Measurements from ENCODE around the gene TREH. TPM values are rescaled to one million over a fixed set of nuclear protein-coding genes. Genes with fewer than 3 reads are reported as not detected.
"Not testable (repeated sequence)": the region's sequence is repeated elsewhere in the genome, so short reads cannot be mapped to it uniquely, and the experiment has no call there.

TREH gene
- total and polyA plus RNA-seq, 7 donors, result 0.46 to 1.4 (median 1.2) TPM; not detected in 4

- Histone ChIP-seq H3K27me3 (no peaks in the 10 kb centered on the region), H3K4me1 (no peaks in the 10 kb centered on the region), H3K9me3 (no peaks in the 10 kb centered on the region), H3K27ac (peak overlapping the region in 2 of 4 donors; percentile 16 to 32), H3K4me3 (no peak overlapping the region), H3K36me3 (no peaks in the 10 kb centered on the region)
- TF ChIP-seq POLR2AphosphoS5 (IDR thresholded peaks at IDR 0.05) (no peak), EP300 (IDR thresholded peaks at IDR 0.05) (no peak), CTCF (IDR thresholded peaks at IDR 0.05) (no peak), POLR2A (IDR thresholded peaks at IDR 0.05) (no peak)
- no peak for DNase-seq
- WGBS, 2 donors, result 21 to 54% methylated on average over 4 of the region's 4 CpGs
- intact Hi-C loops (cut with DNase I), result no loop called here
Measured at GRCh38 chr11:118715837-118716260, 36.4 kb upstream of the TREH start.

GRCh38 chr11:118715245-118715831 lies 35.9 kb upstream of the TREH start:
- H3K4me1 ChIP-seq, result no peaks in the 10 kb centered on the region
- no peak for DNase-seq
- peak overlapping the region in 2 of 4 donors; percentile 16 to 32 for H3K27ac ChIP-seq
- H3K36me3 ChIP-seq, result no peaks in the 10 kb centered on the region
- 73 to 75% methylated on average over 5 of the region's 5 CpGs for WGBS, 2 donors
- no peaks in the 10 kb centered on the region for H3K9me3 ChIP-seq
- H3K4me3 ChIP-seq, result no peak overlapping the region
- intact Hi-C loops (cut with DNase I), result no loop called here
- TF ChIP-seq EP300 (IDR thresholded peaks at IDR 0.05), result no peak
- no peak for TF ChIP-seq POLR2A (IDR thresholded peaks at IDR 0.05)
- no peak for TF ChIP-seq POLR2AphosphoS5 (IDR thresholded peaks at IDR 0.05)
- TF ChIP-seq CTCF (IDR thresholded peaks at IDR 0.05), result no peak
- no peaks in the 10 kb centered on the region for H3K27me3 ChIP-seq

GRCh38 chr11:118714816-118715215 lies 35.4 kb upstream of the TREH start:
- no peak for DNase-seq
- Histone ChIP-seq H3K36me3 (no peaks in the 10 kb centered on the region), H3K27me3 (no peaks in the 10 kb centered on the region), H3K27ac (peak overlapping the region in 1 of 4 donors; percentile 32), H3K4me3 (no peak overlapping the region), H3K4me1 (no peaks in the 10 kb centered on the region), H3K9me3 (no peaks in the 10 kb centered on the region)
- intact Hi-C loops (cut with DNase I), result no loop called here
- TF ChIP-seq POLR2AphosphoS5 (IDR thresholded peaks at IDR 0.05) (no peak), POLR2A (IDR thresholded peaks at IDR 0.05) (no peak), CTCF (IDR thresholded peaks at IDR 0.05) (no peak), EP300 (IDR thresholded peaks at IDR 0.05) (no peak)

GRCh38 chr11:118714416-118714815 lies 35.0 kb upstream of the TREH start:
- H3K27me3 ChIP-seq; H3K27ac ChIP-seq; H3K36me3 ChIP-seq; H3K4me3 ChIP-seq; H3K4me1 ChIP-seq; DNase-seq; H3K9me3 ChIP-seq; intact Hi-C loops (cut with DNase I): not testable (repeated sequence)
- 91 to 92% methylated on average over 5 of the region's 5 CpGs for WGBS, 2 donors

GRCh38 chr11:118708296-118708695 lies 28.8 kb upstream of the TREH start:
- Histone ChIP-seq H3K36me3 (no peaks in the 10 kb centered on the region), H3K9me3 (no peaks in the 10 kb centered on the region), H3K4me3 (no peak overlapping the region), H3K27ac (no peak overlapping the region), H3K27me3 (no peaks in the 10 kb centered on the region), H3K4me1 (no peaks in the 10 kb centered on the region)
- 95 to 96% methylated on average over 6 of the region's 6 CpGs for WGBS, 2 donors
- intact Hi-C loops (cut with DNase I), result no loop called here
- no peak for TF ChIP-seq EP300 (IDR thresholded peaks at IDR 0.05)
- TF ChIP-seq POLR2AphosphoS5 (IDR thresholded peaks at IDR 0.05), result no peak
- no peak for TF ChIP-seq CTCF (IDR thresholded peaks at IDR 0.05)
- no peak for TF ChIP-seq POLR2A (IDR thresholded peaks at IDR 0.05)
- DNase-seq, result no peak

All from sigmoid colon (tissue), 7 donors.